Tibial artery (tissue), 4 donors: ENCODE results near the gene BEGAIN.

Source experiments
- DNase-seq, 2 donors: peaks; one replicate each; pipeline ENCODE4 v3.0.0-alpha.2; 2019
- H3K27ac ChIP-seq, 2 donors: fragments of 200-600 bp; sonication (generic) in 1 of 2; 1 replicate in 1 of 2; 2 replicates in 1 of 2; pipeline ENCODE4 v1.5.1; 2018 to 2019; ENCODE audit warnings: mild to moderate bottlenecking in 1 of 2
- H3K27me3 ChIP-seq, 2 donors: fragments of 200-600 bp; sonication (generic) in 1 of 2; one replicate each; pipeline versions ENCODE4 v1.5.1 to v1.6.0; 2016 to 2019
- H3K36me3 ChIP-seq, 3 donors: fragments of 200-600 bp; sonication (generic) in 2 of 3; one replicate each; pipeline ENCODE4 v1.5.1; 2016 to 2019; ENCODE audit warnings: mild to moderate bottlenecking in 2 of 3
- H3K4me1 ChIP-seq, 4 donors: fragments of 200-600 bp; sonication (generic) in 2 of 4; 1 replicate in 3 of 4; 2 replicates in 1 of 4; pipeline ENCODE4 v1.5.1; 2016 to 2019
- H3K4me3 ChIP-seq, 2 donors: fragments of 200-600 bp; sonication (generic) in 1 of 2; 1 replicate in 1 of 2; 2 replicates in 1 of 2; pipeline ENCODE4 v1.5.1; 2018 to 2019; ENCODE audit warnings: mild to moderate bottlenecking in 2 of 2
- H3K9me3 ChIP-seq, 3 donors: fragments of 200-600 bp; sonication (generic) in 1 of 3; one replicate each; pipeline ENCODE4 v1.5.1; 2016 to 2019
- CTCF ChIP-seq, 2 experiments: fragments of 200-600 bp in 1 of 2; fragments of 450-650 bp in 1 of 2; IDR thresholded peaks; one replicate each; pipeline ENCODE4 v1.5.1; 2017 to 2019; ENCODE audit warnings: antibody characterized with exemption in 2 of 2, mild to moderate bottlenecking in 1 of 2, moderate library complexity in 1 of 2
- intact Hi-C: fragments of 100-400 bp; cut with DNase I; formaldehyde crosslinking; loops from one replicate; pipeline ENCODE4 v1.15.0; 2023; ENCODE audit warnings: low total_unique reads

BEGAIN gene

DNA sequence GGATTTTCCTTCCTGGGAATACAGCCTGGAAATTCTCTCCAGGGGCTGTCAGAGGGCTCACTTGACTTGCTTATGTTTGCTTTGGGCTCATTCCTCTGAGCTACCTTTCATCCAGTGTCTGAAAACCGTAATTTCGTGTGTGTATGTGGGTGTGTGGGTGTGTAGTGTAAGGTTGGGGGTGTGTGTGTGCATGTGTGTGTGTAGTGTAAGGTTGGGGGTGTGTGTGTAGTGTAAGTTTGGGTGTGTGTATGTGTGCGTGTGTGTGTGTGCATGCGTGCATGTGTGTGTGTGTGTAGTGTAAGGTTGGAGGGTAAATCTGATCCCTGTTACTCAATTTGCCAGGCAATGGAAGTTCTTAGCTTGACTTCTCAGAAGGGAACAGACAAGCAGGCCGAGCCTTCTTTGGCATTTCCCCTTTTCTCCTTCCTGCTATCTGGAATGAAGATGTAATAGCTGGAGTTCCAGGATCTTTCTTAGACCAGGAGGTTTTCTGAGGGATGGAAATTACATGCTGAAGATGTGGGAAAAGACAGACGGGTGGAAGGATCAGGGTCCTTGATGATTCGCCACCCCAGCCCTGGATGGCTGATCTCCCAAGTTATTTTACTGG, 15.5 kb upstream of the BEGAIN start:
- intact Hi-C loops = no loop called here
- TF ChIP-seq CTCF (IDR thresholded peaks at IDR 0.05) = no peak
- H3K9me3 ChIP-seq = peaks cover 0 to 9% (median 0%) of the 10 kb centered on the region in 3 donors

DNA sequence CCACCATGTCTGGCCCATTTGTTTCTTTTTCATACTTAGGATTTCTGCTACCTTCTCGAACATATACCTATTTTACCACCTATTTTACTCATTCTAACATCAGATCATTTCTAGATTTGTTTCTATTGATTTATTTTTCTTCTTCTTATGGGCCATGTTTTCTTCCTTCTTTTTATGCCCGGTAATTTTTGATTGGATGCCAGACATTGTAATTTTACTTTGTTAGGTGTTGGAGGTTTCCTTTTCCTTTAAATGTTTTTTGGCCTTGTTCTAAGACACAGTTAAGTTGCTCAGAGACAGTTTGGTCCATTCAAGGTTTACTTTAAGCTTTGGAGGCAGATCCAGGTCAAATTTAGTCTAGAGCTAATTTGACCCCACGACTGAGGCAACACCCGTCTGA, 14.7 kb upstream of the BEGAIN start:
- no peak for TF ChIP-seq CTCF (IDR thresholded peaks at IDR 0.05)
- H3K27ac ChIP-seq = no peak overlapping the region
- no peak overlapping the region for H3K4me3 ChIP-seq
- DNase-seq = no peak
- H3K9me3 ChIP-seq = peaks cover 0 to 9% (median 0%) of the 10 kb centered on the region in 3 donors
- H3K4me1 ChIP-seq = no peaks in the 10 kb centered on the region
- intact Hi-C loops = no loop called here
- H3K27me3 ChIP-seq = peaks cover 0 to 20% of the 10 kb centered on the region in 2 donors
- H3K36me3 ChIP-seq = no peaks in the 10 kb centered on the region

More for the DNA sequence above, 15.5 kb upstream of the BEGAIN start:
- H3K27ac ChIP-seq = no peak overlapping the region
- DNase-seq = peak in 1 of 2 donors; percentile 4
- H3K27me3 ChIP-seq = peaks cover 0 to 27% of the 10 kb centered on the region in 2 donors
- H3K4me3 ChIP-seq = no peak overlapping the region
- no peaks in the 10 kb centered on the region for H3K36me3 ChIP-seq
- no peaks in the 10 kb centered on the region for H3K4me1 ChIP-seq

DNA sequence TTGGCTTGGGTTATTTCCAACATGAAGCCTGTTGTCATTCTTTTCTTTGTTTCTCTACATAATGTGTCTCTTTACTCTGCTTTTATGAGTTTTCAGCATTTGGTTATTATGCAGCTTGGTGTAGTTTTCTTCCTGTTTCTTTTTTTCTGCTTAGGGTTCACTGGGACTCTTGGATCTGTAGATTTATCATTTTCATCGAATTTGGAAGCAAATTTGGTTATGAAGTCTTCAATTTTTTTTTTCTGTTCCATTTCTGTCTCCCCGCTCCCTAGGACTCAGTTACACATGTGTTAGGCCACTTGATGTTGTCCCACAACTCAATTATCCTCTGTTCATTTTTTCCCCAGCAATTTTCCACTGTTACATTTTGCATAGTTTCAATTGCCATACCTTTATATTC, 13.8 kb upstream of the BEGAIN start:
- Histone ChIP-seq H3K27ac (no peak overlapping the region), H3K4me3 (no peak overlapping the region), H3K4me1 (no peaks in the 10 kb centered on the region), H3K27me3 (peaks cover 0 to 16% of the 10 kb centered on the region in 2 donors), H3K9me3 (peaks cover 0 to 9% (median 0%) of the 10 kb centered on the region in 3 donors), H3K36me3 (no peaks in the 10 kb centered on the region)
- DNase-seq = no peak
- intact Hi-C loops = no loop called here
- TF ChIP-seq CTCF (IDR thresholded peaks at IDR 0.05) = no peak

DNA sequence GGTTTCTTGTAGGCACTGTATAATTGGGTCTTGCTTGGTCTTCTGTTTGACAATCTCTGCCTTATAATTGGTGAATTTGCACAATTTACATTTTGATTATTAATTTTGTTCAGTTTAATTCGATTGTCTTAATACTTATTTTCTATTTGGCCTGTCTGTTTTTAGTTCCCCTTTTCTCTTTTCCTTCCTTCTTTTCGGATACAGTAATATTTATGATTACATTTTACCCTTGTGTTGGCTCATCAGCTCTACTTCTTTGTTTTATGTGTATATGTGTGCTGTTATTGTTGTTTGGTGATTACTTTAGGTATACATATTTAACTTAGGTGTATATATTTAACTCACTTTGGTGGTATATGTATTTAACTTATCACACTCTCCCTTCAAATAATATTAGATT, 12.8 kb upstream of the BEGAIN start:
- Histone ChIP-seq H3K9me3 (peaks cover 0 to 9% (median 0%) of the 10 kb centered on the region in 3 donors), H3K27ac (no peak overlapping the region), H3K36me3 (no peaks in the 10 kb centered on the region), H3K4me1 (no peaks in the 10 kb centered on the region), H3K27me3 (peaks cover 0 to 8% of the 10 kb centered on the region in 2 donors), H3K4me3 (no peak overlapping the region)
- intact Hi-C loops = no loop called here
- DNase-seq = no peak
- TF ChIP-seq CTCF (IDR thresholded peaks at IDR 0.05) = no peak

DNA sequence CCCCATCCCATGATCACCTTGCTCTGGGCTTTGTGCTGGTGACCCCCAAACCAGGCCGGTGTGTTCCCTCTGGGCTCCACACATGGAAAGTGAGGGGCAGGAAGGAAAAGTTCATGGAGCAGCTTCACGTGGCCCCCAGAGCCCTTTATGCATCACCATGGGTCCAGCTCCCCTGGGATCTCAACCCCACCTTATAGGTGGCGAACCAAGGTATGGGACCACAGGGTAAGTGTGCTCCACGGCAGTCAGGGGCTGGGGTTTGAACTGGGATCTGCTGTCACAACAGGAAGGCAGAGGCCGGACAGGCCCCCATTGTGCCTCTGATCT, 7.4 kb upstream of the BEGAIN start:
- intact Hi-C loops = no loop called here
- TF ChIP-seq CTCF (IDR thresholded peaks at IDR 0.05) = no peak

More for the DNA sequence above, 7.4 kb upstream of the BEGAIN start:
- Histone ChIP-seq H3K4me3 (no peak overlapping the region), H3K27me3 (peaks cover 0 to 45% of the 10 kb centered on the region in 2 donors), H3K4me1 (no peaks in the 10 kb centered on the region), H3K9me3 (no peaks in the 10 kb centered on the region), H3K36me3 (no peaks in the 10 kb centered on the region), H3K27ac (no peak overlapping the region)
- DNase-seq = peak in 1 of 2 donors; percentile 46
